HG02678 (cell line): ENCODE data around the gene KCNK15.
"Not testable (repeated sequence)": the region's sequence is repeated elsewhere in the genome, so short reads cannot be mapped to it uniquely, and the experiment has no call there.

Experiments used
- ATAC-seq: cut with Tn5 transposase; IDR thresholded peaks from one replicate; pipeline ENCODE4 v1.9.1; 2021; ENCODE audit warnings: mild to moderate bottlenecking, moderate library complexity; ENCODE audit not compliant: unreplicated experiment

KCNK15 gene

GRCh38 chr20:44745598-44746366 is at the start of gene KCNK15:
Gene KCNK15 (plus strand): TSS chr20:44745865. CDS start chr20:44745911, 46 bp downstream.
- no peak for ATAC-seq

- no peak for ATAC-seq
These were observed 49.4 kb upstream of the KCNK15 start for GRCh38 chr20:44696315-44696714.

- ATAC-seq: not testable (repeated sequence)
These were observed 48.6 kb upstream of the KCNK15 start for GRCh38 chr20:44697041-44697440.

GRCh38 chr20:44698351-44698750 is 47.3 kb upstream of the KCNK15 start:
- no peak for ATAC-seq

GRCh38 chr20:44700306-44700705 is 45.4 kb upstream of the KCNK15 start:
- ATAC-seq: no peak

GRCh38 chr20:44701118-44701857 is 44.4 kb upstream of the KCNK15 start:
- ATAC-seq: no peak

- ATAC-seq: no peak
These were observed 43.8 kb upstream of the KCNK15 start for GRCh38 chr20:44701858-44702256.

- ATAC-seq: peak; percentile 82
These were observed 42.9 kb upstream of the KCNK15 start for GRCh38 chr20:44702776-44703175.

- ATAC-seq: no peak
These were observed 42.3 kb upstream of the KCNK15 start for GRCh38 chr20:44703183-44703925.

- ATAC-seq: no peak
These were observed 41.6 kb upstream of the KCNK15 start for GRCh38 chr20:44703956-44704488.

GRCh38 chr20:44704551-44704971 is 41.1 kb upstream of the KCNK15 start:
- ATAC-seq: no peak

- ATAC-seq: no peak
These were observed 40.1 kb upstream of the KCNK15 start for GRCh38 chr20:44705364-44706094.

- ATAC-seq: no peak
These were observed 39.2 kb upstream of the KCNK15 start for GRCh38 chr20:44706301-44707017.

GRCh38 chr20:44707018-44707579 is 38.6 kb upstream of the KCNK15 start:
- ATAC-seq: no peak

- ATAC-seq: no peak
These were observed 36.3 kb upstream of the KCNK15 start for GRCh38 chr20:44709380-44709779.

- ATAC-seq: no peak
These were observed 35.9 kb upstream of the KCNK15 start for GRCh38 chr20:44709797-44710196.

- ATAC-seq: no peak
These were observed 34.4 kb upstream of the KCNK15 start for GRCh38 chr20:44711237-44711636.

- ATAC-seq: no peak
These were observed 31.5 kb upstream of the KCNK15 start for GRCh38 chr20:44714102-44714700.
